Adipose tissue (tissue), 3 donors: ENCODE results near the gene THBS1. TPM values are rescaled to one million over a fixed set of nuclear protein-coding genes. Genes with fewer than 3 reads are reported as not detected.

Experiments used
- H3K27ac ChIP-seq: one replicate; pipeline ENCODE4 v1.5.1; 2013; ENCODE audit warnings: low read depth, low read length
- WGBS, 3 donors: extraction: QIAGEN DNeasy Blood & Tissue Kit; methylation state at CpG; one replicate each; pipeline ENCODE4 v1.1.7; 2013; 5-methylcytosine and 5-hydroxymethylcytosine counted together
- polyA plus RNA-seq, 3 donors: library from polyadenylated mRNA; stranded (reverse); fragments of 200-250 nt; gene quantifications; one replicate each; pipeline ENCODE4 v1.2.3, GENCODE V29; 2013
- donor health status: healthy with polysubstance abuse.
- donor health status: Bipolar disorder and iron deficiency.
- donor health status: healthy.

The THBS1 gene
- polyA plus RNA-seq, 3 donors, result 44.6 to 868 (median 169) TPM

GRCh38 chr15:39644136-39644535 lies 63.3 kb downstream of the THBS1 start:
- WGBS, 3 donors, result 59 to 88% (median 86%) methylated on average over 13 of the region's 13 CpGs
- no peak overlapping the region for H3K27ac ChIP-seq

GRCh38 chr15:39645138-39645975 lies 64.5 kb downstream of the THBS1 start:
- WGBS, 3 donors, result 84 to 90% (median 90%) methylated on average over 18 to 20 of the region's 20 CpGs

DNA sequence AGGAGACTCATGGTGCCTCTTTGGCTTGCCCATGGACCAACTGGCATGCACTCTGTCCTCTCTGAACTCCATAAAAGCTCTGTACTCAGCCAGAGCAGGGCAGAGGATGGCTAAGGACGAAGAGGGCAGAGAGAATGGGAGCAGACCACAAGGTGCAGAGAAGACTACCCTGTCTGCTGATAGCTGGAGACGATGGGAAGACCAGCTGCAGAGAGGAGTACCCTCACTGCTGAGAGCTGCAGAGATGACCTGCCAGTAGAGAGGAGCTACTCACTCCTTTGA lies 65.0 kb downstream of the THBS1 start:
- no peak overlapping the region for H3K27ac ChIP-seq
- WGBS, 3 donors, result 82 to 98% (median 97%) methylated on average over 2 of the region's 2 CpGs

More at GRCh38 chr15:39645138-39645975, 64.5 kb downstream of the THBS1 start:
- no peak overlapping the region for H3K27ac ChIP-seq

DNA sequence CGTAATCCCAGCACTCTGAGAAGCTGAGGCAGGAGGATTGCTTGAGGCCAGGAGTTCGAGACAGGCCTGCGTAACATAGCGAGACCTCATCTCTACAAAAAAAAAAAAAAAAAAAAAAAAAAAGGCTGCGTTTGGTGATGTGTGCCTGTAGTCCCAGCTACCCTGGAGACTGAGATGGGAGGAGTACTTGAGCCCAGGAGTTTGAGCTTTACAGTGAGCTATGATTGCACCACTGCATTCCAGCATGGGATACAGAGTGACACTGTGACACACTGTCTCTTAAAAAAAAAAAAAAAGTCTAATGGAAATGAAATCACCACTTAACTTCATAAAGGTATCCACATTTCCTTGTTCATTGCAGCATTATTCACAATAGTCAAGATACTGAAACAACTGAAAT lies 65.5 kb downstream of the THBS1 start:
- no peak overlapping the region for H3K27ac ChIP-seq
- WGBS, 3 donors, result 98 to 100% (median 100%) methylated on average over 5 of the region's 5 CpGs

Other genes starting within 250 kb of the THBS1 start
- under 1 TPM in 2 of 3 donors, not detected in 1; 0.07 to 0.42 TPM for gene FSIP1, start 201.8 kb downstream of the THBS1 start, polyA plus RNA-seq